Dedifferentiated amniotic fluid mesenchymal stem cell (primary cell): ENCODE results near the gene LRRC51.
A peak's percentile ranks its signal among the peaks of the same experiment; 100 is the strongest.
"Not testable (repeated sequence)": the region's sequence is repeated elsewhere in the genome, so short reads cannot be mapped to it uniquely, and the experiment has no call there.

Source experiments
- DNase-seq: peaks from one replicate; pipeline ENCODE4 v3.0.0-alpha.2; 2016; ENCODE audit errors: extremely low spot score

Gene LRRC51

GRCh38 chr11:72105888-72106287 lies 25.2 kb downstream of the LRRC51 start, which contains the start of gene TOMT:
Gene TOMT (plus strand): TSS chr11:72105924. CDS start chr11:72105952, 28 bp downstream.
- no peak for DNase-seq

GRCh38 chr11:72111300-72112142 lies 30.9 kb downstream of the LRRC51 start:
- DNase-seq, result no peak

GRCh38 chr11:72112143-72112977 lies 31.7 kb downstream of the LRRC51 start, which contains the start of gene ANAPC15:
Gene ANAPC15 (minus strand): TSS chr11:72112695. CDS start chr11:72111276, 1,419 bp downstream.
- DNase-seq, result peak; percentile 100

- DNase-seq, result no peak
Observed at GRCh38 chr11:72112978-72113808, 32.5 kb downstream of the LRRC51 start.

GRCh38 chr11:72114570-72114969 lies 33.9 kb downstream of the LRRC51 start:
- no peak for DNase-seq

GRCh38 chr11:72116019-72116755 lies 35.5 kb downstream of the LRRC51 start:
- DNase-seq, result no peak

- no peak for DNase-seq
Observed at GRCh38 chr11:72119198-72119597, 38.5 kb downstream of the LRRC51 start.

GRCh38 chr11:72120930-72121329 lies 40.3 kb downstream of the LRRC51 start:
- no peak for DNase-seq

- no peak for DNase-seq
Observed at GRCh38 chr11:72122607-72123006, 42.0 kb downstream of the LRRC51 start.

- DNase-seq, result no peak
Observed at GRCh38 chr11:72123117-72123653, 42.5 kb downstream of the LRRC51 start.

- no peak for DNase-seq
Observed at GRCh38 chr11:72124046-72124445, 43.4 kb downstream of the LRRC51 start.

- no peak for DNase-seq
Observed at GRCh38 chr11:72125956-72126355, 45.3 kb downstream of the LRRC51 start.

- DNase-seq, result no peak
Observed at GRCh38 chr11:72127923-72128322, 47.3 kb downstream of the LRRC51 start.

- DNase-seq, result no peak
Observed at GRCh38 chr11:72129381-72129780, 48.7 kb downstream of the LRRC51 start.

- no peak for DNase-seq
Observed at GRCh38 chr11:72132646-72133045, 52.0 kb downstream of the LRRC51 start.

GRCh38 chr11:72135473-72135872 lies 54.8 kb downstream of the LRRC51 start, which contains the start of gene FOLR3:
Gene FOLR3 (plus strand): TSS chr11:72135725. CDS start chr11:72135953, 228 bp downstream.
- not testable (repeated sequence) for DNase-seq

- DNase-seq, result no peak
Observed at GRCh38 chr11:72135891-72136683, 55.4 kb downstream of the LRRC51 start.

GRCh38 chr11:72136684-72137262 lies 56.1 kb downstream of the LRRC51 start:
- no peak for DNase-seq

GRCh38 chr11:72138821-72139390 lies 58.3 kb downstream of the LRRC51 start:
- DNase-seq, result no peak
